Activated CD4-positive, alpha-beta T cell treated with anti-CD3 and anti-CD28 coated beads, Interleukin-2, amount 50 U/mL, for 16 hours (primary cell): ENCODE results near the gene ZNF579.
"Not testable (repeated sequence)": the region's sequence is repeated elsewhere in the genome, so short reads cannot be mapped to it uniquely, and the experiment has no call there.

Experiments
- DNase-seq: peaks from one replicate; pipeline ENCODE4 v3.0.0-alpha.2; 2020

The ZNF579 gene

GRCh38 chr19:55538132-55538531, 42.5 kb downstream of the ZNF579 start:
- no peak for DNase-seq

GRCh38 chr19:55537741-55538111, 42.9 kb downstream of the ZNF579 start:
- DNase-seq: no peak

DNA sequence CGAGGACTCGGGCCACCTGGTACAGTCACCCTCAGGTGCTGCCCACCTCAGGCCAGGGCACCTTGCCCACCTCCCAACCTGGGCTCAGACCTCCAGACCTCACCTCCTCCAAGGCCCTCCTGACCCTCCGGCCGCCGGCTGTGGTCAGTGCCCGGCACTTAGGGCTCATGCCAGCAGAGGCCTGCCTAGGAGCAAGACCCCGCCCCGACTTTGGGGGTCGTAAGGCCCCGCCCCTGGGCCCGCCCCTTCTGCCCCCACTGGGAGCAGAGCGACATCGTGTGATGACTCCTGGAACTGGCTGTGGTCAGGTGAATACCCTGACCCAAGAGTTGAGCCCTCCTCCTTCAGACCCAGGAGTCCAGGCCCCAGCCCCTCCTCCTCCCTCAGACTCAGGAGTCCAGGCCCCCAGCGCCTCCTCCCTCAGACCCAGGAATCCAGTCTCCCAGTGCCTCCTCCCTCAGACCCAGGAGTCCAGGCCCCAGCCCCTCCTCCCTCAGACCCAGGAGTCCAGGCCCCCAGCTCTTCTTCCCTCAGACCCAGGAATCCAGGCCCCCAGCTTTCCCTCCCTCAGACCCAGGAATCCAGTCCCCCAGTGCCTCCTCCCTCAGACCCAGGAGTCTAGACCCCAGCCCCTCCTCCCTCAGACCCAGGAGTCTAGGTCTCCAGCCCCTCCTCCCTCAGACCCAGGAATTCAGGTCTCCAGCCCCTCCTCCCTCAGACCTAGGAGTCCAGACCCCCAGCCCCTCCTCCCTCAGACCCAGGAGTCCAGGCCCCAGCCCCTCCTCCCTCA, 43.5 kb downstream of the ZNF579 start, which contains the start of gene SBK2:
SBK2 (minus strand) TSS at position 183 of the 790 bp plus-strand sequence. CDS start 839 bp downstream, outside the sequence.
- no peak for DNase-seq

- no peak for DNase-seq
Measured at GRCh38 chr19:55536366-55536765, 44.3 kb downstream of the ZNF579 start.

- DNase-seq: no peak
Measured at GRCh38 chr19:55535965-55536350, 44.7 kb downstream of the ZNF579 start.

GRCh38 chr19:55535173-55535964, 45.3 kb downstream of the ZNF579 start:
- DNase-seq: no peak

DNA sequence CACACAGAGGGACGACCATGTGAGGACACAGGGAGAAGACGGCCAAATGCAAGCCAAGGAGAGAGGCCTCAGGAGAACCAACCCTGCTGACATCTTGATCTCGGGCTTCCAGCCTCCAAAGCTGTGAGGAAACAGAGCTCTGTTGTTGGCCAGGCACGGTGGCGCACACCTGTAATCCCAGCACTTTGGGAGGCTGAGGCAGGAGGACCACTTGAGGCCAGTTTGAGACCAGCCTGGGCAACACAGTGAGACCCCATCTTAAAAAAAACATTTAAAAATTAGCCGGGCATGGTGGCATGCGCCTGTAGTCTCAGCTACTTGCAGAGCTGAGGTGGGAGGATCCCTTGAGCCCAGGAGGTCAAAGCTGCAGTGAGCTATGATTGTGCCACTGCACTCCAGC, 46.4 kb downstream of the ZNF579 start:
- DNase-seq: not testable (repeated sequence)

GRCh38 chr19:55530996-55531395, 49.7 kb downstream of the ZNF579 start:
- no peak for DNase-seq

DNA sequence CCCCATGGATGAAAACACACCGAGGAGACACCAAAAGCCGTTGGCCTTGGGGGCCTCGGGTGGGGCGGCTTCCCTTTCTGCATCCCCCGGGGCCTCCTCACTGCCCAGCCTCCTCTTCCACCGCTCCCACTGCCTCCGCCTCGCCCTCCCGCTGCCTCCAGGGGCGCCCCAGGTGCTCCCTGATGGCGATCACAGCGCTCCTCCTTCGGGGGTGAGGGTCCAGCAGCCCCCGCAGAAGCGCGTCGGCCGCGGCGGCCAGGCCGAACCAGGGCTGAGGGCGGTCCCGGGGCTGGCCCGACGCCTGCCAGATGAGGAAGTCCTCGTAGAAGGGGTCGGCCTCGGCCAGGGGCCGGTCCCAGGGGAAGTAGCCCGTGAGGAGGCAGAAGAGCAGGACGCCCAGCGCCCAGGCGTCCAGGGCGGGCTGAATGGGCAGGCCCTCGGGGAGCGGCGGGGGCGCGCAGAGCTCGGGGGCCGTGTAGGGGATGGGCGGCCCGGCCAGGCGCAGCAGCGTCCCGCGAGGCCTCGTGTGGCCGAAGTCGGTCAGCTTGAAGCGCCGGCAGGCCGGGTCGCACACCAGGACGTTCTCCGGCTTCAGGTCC, 50.9 kb downstream of the ZNF579 start:
- DNase-seq: no peak

DNA sequence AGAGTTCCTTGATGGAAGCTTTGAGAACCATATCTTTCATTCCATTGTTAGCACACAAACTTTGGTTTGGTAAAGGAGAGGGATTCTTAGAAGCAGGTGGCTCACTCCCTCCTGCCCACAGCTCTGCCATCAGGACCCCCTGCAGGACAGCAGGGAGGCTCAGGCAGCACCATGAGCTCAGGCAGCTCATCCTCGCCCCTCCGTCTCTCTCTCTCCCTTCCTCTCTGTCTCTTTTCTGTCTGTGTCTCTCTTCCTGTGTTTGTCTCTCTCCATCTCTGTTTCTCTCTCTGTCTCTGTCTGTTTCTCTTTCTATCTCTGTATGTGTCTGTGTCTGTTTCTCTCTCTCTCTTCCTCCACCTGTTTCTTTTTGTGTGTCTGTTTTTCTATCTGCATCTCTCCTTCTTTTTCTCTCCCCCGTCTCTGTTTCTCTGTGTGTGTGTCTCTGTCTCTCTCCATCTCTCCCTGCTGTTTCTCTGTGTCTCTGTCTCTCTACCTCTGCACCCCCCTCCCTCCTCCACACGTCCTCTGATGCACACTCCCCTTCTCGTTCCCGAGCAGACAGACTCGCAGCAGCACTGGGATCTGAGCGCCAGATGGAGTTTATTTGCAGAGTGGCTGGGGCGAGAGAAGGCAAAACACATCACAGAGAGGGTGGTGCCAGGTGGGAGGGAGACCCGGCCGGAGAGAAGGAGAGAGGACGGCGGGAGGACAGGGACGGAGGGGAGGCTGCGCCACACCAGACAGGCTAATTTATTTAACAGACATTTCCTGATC, 52.4 kb downstream of the ZNF579 start:
- DNase-seq: no peak

GRCh38 chr19:55527197-55528029, 53.2 kb downstream of the ZNF579 start:
- DNase-seq: no peak
